Left renal pelvis (tissue), 4 donors: ENCODE results near the gene FOXK1. TPM values are rescaled to one million over a fixed set of nuclear protein-coding genes. Genes with fewer than 3 reads are reported as not detected.
"Not testable (repeated sequence)": the region's sequence is repeated elsewhere in the genome, so short reads cannot be mapped to it uniquely, and the experiment has no call there.

ENCODE experiments used
- DNase-seq, 4 donors: peaks; one replicate each; pipeline ENCODE4 v3.0.0-alpha.2; 2013; ENCODE audit warnings: low read depth in 4 of 4, low spot score in 3 of 4
- polyA plus RNA-seq, 4 donors: library from polyadenylated mRNA; unstranded; fragments of 120-200 nt; gene quantifications; one replicate each; pipeline ENCODE4 v1.2.1, GENCODE V29; 2013; ENCODE audit not compliant: insufficient read length in 4 of 4

FOXK1 gene
- polyA plus RNA-seq, 4 donors = 12.9 to 17.4 (median 15.2) TPM

GRCh38 chr7:4665661-4666060, 16.4 kb upstream of the FOXK1 start:
- DNase-seq = no peak

GRCh38 chr7:4667776-4668509, 14.2 kb upstream of the FOXK1 start:
- no peak for DNase-seq

DNA sequence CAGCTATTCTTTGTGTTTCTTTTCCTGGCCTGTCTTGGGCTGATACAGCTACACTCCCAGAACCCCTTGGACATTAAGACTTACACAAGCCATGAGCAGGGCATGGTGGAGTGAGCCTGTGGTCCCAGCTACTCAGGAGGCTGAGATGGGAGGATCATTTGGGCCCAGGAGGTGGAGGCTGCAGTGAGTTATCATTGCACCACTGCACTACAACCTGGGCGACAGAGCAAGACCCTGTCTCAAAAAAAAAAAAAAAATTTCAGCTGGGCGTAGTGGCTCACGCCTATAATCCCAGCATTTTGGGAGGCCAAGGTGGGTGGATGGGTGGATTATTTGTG, 13.6 kb upstream of the FOXK1 start:
- DNase-seq = no peak

DNA sequence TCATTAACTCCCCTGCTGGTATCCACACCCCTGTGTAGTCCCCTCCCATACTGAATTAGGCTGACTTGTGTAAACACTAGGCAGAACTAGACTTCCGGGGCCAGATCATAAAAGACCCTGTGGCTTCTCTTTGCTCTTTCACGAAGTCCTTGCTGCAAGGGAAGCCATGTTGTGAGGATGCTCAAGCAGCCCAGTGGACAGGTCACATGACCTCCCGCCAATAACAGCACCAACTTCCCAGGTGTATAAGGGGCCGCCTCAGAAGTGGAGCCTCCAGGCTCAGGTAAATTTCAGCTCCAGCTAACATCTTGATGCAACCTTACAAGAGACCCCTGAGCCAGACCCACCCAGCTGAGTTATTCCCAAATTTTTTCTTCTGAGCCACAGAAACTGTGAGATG, 11.3 kb upstream of the FOXK1 start:
- DNase-seq = no peak

GRCh38 chr7:4675771-4676367, 6.2 kb upstream of the FOXK1 start:
- no peak for DNase-seq

DNA sequence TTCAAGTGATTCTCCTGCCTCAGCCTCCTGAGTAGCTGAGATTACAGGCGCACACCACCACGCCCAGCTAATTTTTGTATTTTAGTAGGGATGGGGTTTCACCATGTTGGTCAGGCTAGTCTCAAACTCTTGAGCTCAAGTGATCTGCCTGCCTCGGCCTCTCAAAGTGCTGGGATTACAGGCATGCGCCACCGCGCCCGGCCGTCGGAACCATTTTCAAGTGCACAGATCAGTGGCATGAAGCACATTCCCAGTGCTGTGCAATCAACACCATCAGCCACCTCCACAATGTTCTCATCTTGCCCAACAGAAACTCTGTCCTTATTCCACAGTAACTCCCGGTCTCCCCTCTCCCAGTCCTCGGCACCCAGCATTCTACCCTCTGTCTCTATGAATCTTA, 4.6 kb upstream of the FOXK1 start:
- not testable (repeated sequence) for DNase-seq

- DNase-seq = no peak
Observed at GRCh38 chr7:4681218-4681851, 760 bp upstream of the FOXK1 start.

- no peak for DNase-seq
Observed at GRCh38 chr7:4682621-4683042, 537 bp downstream of the FOXK1 start.

GRCh38 chr7:4683043-4683883, 1.2 kb downstream of the FOXK1 start:
- no peak for DNase-seq

- DNase-seq = no peak
Observed at GRCh38 chr7:4683884-4684565, 1.9 kb downstream of the FOXK1 start.

GRCh38 chr7:4684846-4685245, 2.8 kb downstream of the FOXK1 start:
- no peak for DNase-seq

DNA sequence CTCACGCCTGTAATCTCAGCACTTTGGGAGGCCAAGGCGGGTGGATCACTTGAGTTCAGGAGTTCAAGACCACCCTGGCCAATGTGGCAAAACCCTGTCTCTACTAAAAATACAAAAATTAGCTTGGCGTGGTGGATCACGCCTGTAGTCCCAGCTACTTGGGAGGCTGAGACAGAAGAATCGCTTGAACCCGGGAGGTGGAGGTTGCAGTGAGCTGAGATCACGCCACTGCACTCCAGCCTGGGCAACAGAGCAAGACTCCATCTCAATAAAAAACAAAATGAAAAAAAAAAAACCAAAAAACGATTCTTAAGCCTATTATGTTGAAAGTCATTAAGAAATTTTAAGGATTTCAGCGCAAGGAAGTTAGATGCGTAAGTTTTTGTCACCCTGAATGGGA, 3.6 kb downstream of the FOXK1 start:
- DNase-seq = not testable (repeated sequence)

DNA sequence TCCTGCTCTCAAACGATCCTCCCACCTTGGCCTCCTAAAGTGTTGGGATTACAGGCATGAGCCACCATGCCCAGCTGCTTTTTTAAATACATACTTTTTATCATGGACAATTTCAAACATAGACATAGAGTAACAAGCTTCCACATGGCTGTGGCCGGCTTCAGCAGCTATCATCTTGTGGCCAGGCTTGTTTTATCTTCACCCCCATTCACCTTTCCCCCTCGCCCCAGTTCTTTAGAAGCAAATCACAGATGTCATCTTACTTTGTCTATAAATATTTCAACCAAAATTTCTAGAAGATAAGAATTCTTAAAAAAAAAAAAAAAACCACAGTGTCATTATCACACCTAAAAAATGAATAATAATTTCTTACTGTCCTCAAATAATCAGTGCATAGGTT, 5.9 kb downstream of the FOXK1 start:
- no peak for DNase-seq

GRCh38 chr7:4689151-4689550, 7.1 kb downstream of the FOXK1 start:
- DNase-seq = no peak

DNA sequence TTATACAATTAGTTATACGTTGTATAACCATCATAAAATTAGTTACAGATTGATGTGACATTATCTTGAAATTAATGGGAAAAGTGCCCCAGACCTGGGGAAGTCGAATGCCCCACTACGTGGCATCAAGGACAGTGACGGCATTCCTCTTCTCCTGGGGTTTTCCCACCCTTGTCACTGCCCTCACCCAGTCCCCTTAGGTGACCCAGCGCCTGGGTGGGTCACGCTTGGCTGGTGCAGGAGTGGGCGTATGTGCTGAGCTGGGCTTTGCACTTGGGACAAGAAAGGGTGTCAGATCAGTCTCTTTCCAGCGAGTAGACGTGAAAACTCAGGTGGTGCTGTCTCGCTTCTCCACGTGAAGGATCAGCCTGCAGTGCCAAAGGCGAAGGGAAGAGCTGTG, 7.6 kb downstream of the FOXK1 start:
- DNase-seq = no peak

DNA sequence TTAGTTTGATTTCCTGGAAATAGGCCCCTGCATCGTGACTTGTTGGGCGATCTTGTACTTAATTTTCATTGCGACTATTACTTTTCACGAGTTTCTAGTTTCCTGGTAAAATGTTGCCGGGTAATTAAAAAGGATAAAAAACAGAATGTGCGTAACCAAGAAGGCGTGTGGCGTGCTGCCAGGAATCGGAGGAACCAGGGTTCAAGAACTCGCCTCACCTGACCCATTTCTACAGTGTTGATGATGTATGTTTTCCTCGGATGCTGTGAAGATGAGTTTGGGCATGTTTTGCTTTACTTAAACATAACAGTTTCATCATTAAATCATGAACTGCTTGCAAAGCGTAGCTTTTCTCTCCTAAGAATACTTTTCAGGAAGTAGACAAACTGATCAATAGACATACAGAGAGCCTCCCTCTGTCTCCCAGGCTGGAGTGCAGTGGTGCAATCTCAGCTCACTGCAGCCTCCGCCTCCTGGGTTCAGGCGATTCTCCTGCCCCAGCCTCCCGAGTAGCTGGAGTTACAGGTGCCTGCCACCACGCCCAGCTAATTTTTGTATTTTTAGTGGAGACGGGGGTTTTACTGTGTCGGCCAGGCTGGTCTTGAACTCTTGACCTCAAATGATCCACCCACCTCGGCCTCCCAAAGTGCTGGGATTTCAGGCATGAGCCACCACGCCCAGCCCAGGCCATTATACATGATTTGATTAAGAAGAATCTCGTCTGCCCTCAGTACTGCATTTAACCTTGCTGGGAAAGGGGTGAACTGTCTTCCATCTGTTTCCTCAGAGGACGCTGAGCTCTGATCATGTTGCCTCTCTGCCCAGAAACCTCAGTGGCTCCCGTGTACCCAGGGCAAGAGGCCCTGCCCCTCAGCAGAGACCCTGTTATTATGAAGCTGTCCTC, 9.1 kb downstream of the FOXK1 start:
- no peak for DNase-seq

GRCh38 chr7:4692055-4692454, 10.0 kb downstream of the FOXK1 start:
- no peak for DNase-seq

DNA sequence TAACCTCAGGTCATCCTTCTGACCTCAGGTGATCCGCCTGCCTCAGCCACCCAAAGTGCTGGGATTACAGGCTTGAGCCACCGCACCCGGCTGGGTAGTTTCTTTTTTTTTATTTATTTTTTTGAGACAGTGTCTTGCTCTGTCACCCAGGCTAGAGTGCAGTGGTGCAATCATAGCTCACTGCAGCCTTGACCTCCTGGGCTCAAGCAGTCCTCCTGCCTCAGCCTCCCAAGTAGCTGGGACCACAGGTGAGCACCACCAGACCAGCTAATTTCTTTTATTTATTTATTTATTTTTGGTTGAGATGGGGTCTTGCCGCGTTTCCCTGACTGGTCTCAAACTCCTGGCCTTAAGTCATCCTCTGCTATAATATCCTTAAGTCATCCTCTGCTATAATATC, 10.5 kb downstream of the FOXK1 start:
- DNase-seq = not testable (repeated sequence)

GRCh38 chr7:4693152-4693551, 11.1 kb downstream of the FOXK1 start:
- no peak for DNase-seq

DNA sequence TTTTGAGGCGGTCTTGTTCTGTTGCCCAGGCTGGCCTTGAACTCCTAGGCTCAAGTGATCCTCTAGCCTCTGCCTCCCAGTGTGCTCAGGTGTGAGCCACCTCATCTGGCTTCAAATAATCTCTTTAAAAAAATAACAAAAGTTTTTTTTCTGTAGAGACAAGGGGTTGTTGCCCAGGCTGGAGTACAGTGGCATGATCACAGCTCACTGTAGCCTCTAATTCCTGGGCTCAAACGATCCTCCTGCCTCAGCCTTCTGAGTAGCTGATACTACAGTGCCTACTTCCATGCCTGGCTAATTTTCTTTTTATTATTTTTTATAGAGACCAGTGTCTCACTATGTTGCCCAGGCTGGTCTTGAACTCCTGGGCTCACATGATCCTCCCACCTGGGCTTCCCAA, 11.7 kb downstream of the FOXK1 start:
- no peak for DNase-seq
